Astrocyte of the spinal cord (primary cell): ENCODE results near the gene OR6K2.

Source experiments
- DNase-seq: peaks from one replicate; pipeline ENCODE4 v3.0.0; 2011; ENCODE audit warnings: low read depth, low spot score
- H3K4me3 ChIP-seq: 2 replicates; pipeline ENCODE4 v1.5.1; 2011; ENCODE audit warnings: low read depth, mild to moderate bottlenecking, low read length, moderate library complexity
- in situ Hi-C: cut with HindIII; loops from 2 replicates; pipeline ENCODE4 v1.10.0; 2017; ENCODE audit warnings: low sequenced_read_pairs
- TF ChIP-seq, protein P1 (sequence below): IDR thresholded peaks from 2 replicates; pipeline ENCODE4 v1.5.1; 2012; ENCODE audit warnings: low read depth, mild to moderate bottlenecking, low read length, inconsistent platforms

Gene OR6K2, protein sequence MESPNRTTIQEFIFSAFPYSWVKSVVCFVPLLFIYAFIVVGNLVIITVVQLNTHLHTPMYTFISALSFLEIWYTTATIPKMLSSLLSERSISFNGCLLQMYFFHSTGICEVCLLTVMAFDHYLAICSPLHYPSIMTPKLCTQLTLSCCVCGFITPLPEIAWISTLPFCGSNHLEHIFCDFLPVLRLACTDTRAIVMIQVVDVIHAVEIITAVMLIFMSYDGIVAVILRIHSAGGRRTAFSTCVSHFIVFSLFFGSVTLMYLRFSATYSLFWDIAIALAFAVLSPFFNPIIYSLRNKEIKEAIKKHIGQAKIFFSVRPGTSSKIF

DNA sequence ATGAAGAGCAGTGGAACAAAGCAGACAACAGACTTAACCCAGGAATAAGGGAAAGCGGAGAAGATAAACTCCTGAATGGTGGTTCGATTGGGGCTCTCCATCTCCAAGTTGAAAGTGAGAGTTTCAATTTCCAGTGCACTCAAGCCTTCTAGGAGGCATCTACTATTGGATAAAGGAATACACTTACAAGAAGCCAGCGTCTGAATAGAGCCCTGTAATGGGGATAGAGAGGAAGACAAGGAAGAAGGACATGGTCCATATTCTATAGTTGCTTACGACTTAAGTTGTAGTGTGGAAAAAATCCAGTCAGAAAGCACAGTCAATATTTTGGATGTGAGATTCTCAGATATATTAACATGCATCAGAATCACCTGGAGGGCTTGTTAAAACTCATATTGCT is at the start of gene OR6K2:
OR6K2 (minus strand) TSS at position 101 of the 400 bp plus-strand sequence; CDS start at position 101, 0 bp downstream.
- in situ Hi-C loops = no loop called here
- DNase-seq = no peak
- H3K4me3 ChIP-seq = no peak within 1 kb of the TSS
- TF ChIP-seq, protein P1, sequence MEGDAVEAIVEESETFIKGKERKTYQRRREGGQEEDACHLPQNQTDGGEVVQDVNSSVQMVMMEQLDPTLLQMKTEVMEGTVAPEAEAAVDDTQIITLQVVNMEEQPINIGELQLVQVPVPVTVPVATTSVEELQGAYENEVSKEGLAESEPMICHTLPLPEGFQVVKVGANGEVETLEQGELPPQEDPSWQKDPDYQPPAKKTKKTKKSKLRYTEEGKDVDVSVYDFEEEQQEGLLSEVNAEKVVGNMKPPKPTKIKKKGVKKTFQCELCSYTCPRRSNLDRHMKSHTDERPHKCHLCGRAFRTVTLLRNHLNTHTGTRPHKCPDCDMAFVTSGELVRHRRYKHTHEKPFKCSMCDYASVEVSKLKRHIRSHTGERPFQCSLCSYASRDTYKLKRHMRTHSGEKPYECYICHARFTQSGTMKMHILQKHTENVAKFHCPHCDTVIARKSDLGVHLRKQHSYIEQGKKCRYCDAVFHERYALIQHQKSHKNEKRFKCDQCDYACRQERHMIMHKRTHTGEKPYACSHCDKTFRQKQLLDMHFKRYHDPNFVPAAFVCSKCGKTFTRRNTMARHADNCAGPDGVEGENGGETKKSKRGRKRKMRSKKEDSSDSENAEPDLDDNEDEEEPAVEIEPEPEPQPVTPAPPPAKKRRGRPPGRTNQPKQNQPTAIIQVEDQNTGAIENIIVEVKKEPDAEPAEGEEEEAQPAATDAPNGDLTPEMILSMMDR = no peak

GRCh38 chr1:158735848-158736247 is 35.4 kb upstream of the OR6K2 start:
- in situ Hi-C loops = no loop called here
- no peak overlapping the region for H3K4me3 ChIP-seq
- TF ChIP-seq, protein P1 = no peak

DNA sequence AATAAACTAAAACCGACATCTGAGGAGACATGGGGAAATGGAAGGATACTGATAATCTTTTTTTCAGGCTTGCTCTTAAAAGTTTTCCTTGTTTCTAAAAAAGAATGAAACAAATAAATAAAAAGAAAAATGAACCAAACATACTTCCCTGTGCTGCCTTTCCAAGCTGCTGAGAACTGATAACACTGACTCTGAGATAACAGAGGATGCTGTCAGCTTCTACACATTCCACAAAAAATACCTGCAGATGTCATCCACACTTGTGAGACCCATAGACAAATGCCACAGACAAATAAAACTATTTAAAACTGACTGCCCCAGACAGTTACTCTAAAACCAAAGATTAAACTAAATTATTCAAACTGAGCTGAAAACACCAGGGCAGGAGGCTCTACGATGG is 32.1 kb upstream of the OR6K2 start:
- H3K4me3 ChIP-seq = no peak overlapping the region
- TF ChIP-seq, protein P1 = no peak
- in situ Hi-C loops = no loop called here
- no peak for DNase-seq

More at GRCh38 chr1:158735848-158736247, 35.4 kb upstream of the OR6K2 start:
- no peak for DNase-seq

- no peak overlapping the region for H3K4me3 ChIP-seq
- in situ Hi-C loops = no loop called here
- no peak for DNase-seq
- TF ChIP-seq, protein P1 = no peak
These were observed 31.3 kb upstream of the OR6K2 start for GRCh38 chr1:158731707-158732106.

- H3K4me3 ChIP-seq = no peak overlapping the region
- in situ Hi-C loops = no loop called here
- TF ChIP-seq, protein P1 = no peak
- no peak for DNase-seq
These were observed 30.0 kb upstream of the OR6K2 start for GRCh38 chr1:158730453-158730852.

- no peak for DNase-seq
- in situ Hi-C loops = no loop called here
- TF ChIP-seq, protein P1 = no peak
- no peak overlapping the region for H3K4me3 ChIP-seq
These were observed 28.2 kb upstream of the OR6K2 start for GRCh38 chr1:158728510-158729225.
